Measurements from ENCODE around the gene ACSM4. TPM values are rescaled to one million over a fixed set of nuclear protein-coding genes. Genes with fewer than 3 reads are reported as not detected.
"Not testable (repeated sequence)": the region's sequence is repeated elsewhere in the genome, so short reads cannot be mapped to it uniquely, and the experiment has no call there.

The ACSM4 gene
- total RNA-seq, 2 experiments from 2014 or later: not detected

DNA sequence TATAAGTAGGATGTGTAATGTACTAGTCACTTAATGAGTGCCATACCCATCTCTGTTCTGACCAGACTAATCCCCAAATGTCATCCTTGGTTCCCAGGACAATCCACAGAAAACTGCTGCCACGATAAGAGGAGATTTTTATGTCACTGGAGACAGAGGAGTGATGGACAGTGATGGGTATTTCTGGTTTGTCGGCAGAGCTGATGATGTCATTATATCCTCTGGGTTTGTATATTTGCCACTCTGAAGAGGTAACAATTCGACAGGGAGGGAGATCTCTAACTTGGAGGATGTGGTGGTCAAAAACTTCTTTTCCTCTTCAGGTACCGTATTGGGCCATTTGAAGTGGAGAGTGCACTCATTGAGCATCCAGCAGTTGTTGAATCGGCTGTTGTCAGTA, 20.3 kb downstream of the ACSM4 start:
- ChIA-PET CTCF (no interaction called here), POLR2A (no interaction called here)

GRCh38 chr12:7327918-7328317, 24.0 kb downstream of the ACSM4 start:
- CTCF ChIA-PET: no interaction called here

DNA sequence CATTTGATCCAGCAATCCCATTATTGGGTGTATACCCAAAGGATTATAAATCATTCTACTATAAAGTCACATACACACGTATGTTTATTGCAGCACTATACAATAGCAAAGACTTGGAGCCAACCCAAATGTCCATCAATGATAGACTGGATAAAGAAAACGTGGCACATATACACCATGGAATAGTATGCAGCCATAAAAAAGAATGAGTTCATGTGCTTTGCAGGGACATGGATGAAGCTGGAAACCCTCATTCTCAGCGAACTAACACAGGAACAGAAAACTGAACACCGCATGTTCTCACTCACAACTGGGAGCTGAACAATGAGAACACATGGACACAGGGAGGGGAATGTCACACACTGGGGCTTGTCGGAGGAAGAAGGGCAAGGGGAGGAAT, 33.9 kb downstream of the ACSM4 start:
- POLR2A ChIA-PET, CTCF ChIA-PET: not testable (repeated sequence)

More at GRCh38 chr12:7327918-7328317, 24.0 kb downstream of the ACSM4 start:
- POLR2A ChIA-PET: no interaction called here

GRCh38 chr12:7339675-7340074, 35.8 kb downstream of the ACSM4 start:
- ChIA-PET POLR2A (no interaction called here), CTCF (no interaction called here)

DNA sequence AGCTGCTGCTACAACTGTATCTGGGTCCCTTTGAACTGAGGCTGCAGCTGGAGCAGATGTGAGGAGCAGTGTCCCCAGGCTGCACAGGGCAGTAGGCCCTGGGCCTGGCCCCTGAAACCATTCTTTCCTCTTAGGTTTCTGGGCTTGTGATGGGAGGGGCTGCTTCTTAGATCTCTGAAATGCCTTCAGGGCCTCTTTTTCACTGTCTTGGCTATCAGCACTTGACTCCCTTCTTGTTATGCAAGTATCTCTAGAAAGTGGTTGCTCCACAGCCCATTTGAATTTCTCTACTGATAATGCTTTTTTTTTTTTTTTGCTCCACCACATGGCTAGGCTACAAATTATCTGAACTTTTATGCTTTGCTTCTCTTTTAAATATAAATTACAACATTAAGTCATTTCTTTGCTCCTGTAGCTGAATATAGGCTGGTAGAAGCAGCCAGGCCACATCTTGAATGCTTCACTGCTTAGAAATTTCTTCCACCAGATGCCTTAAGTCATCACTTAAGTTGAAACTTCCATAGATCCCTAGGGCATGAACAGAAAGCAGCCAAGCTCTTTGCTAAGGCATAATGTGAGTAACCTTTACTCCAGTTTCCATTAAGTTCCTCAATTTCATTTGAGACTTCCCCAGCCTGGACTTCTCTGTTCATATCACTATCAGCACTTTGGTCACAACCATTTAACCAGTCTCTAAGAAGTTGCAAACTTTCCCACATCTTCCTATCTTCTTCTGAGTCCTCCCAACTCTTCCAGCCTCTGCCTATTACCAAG, 41.1 kb downstream of the ACSM4 start:
- POLR2A ChIA-PET: no interaction called here

DNA sequence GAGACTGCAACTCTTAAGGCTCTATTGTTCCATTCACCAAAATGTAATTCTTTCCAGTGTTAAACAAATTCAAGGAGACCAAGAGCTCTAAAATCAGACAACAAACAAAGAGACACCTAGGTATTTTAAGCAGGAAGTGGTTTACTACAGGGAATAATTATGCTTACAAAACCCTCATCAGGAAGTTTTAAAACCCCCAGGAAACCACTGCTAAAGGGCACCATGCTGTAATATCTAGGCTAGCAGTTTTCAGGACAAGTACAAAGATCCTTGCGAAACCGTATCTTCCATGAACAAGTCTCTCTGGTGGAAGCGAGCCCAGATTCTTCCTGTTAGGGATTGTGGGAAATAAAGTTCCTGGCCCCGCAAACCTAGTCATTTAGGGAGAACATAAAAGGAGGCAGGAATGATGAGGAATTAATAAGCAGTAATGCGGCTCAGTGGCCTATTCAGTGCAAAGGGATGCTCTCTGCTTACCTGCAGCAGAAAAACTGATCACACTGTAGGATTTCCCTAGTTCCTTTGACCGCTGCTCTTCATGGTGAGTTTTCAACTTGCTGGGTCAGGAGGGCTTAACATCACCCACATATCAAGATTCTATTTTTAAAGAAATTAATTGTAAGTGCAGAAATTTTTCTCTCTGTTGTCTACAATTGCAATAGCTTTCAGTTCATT, 42.8 kb downstream of the ACSM4 start:
- ChIA-PET CTCF (no interaction called here), POLR2A (no interaction called here)

More for the DNA sequence above, 41.1 kb downstream of the ACSM4 start:
- CTCF ChIA-PET: no interaction called here

DNA sequence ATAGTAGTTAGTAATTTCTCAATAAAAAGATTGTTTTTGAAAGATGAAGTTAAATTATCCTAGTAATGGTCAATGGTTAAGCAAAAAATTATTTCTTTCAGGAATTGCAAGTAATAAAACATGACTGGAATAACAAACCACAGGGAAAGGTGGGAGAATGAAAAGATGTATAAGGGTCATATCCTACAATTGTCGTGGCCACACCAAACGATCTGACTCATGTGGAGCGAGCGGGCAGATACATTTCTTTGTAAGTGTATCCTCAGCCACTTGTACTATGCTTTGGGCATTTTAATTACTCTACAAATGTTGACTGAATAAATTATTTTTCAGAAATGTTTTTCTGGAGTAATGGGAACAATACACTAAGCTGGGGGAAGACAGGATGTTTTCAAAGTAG, 45.5 kb downstream of the ACSM4 start:
- ChIA-PET POLR2A (no interaction called here), CTCF (no interaction called here)

DNA sequence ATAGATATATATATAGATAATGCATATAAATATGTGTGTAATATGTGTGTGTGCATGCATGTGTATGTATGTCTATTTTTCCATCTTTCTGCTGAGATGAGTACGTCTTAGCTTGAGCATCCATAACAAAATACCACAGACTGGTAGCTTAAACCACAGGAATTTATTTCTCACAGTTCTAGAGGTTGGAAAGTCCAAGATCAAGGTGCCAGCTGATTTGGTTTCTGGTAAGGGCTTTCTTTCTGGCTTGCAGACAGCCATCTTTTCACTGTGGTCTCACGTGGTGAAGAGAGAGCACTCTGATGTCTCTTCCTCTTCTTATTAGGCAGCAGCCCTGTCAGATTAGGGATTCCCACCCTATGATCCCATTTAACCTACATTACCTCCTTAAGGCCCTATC, 47.3 kb downstream of the ACSM4 start:
- CTCF ChIA-PET: no interaction called here
- POLR2A ChIA-PET: no interaction called here

DNA sequence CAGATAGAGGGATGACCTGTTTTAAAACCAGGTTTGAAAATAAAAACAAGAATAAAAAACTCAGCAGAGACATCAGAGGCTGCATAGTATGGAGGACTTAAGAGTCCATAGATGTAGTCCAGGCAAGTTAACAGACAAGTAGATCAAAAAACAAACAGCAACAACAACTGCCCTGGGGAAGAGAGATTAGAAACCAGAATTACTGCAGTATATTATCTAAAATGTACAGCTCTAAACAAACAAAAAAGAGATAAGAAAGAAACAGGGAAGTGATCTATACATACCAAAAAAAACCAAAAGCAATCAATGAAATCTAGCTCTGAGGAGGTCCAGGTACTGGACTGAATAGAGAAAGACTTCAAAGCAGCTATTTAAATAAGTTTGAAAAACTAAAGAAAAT, 48.8 kb downstream of the ACSM4 start:
- POLR2A ChIA-PET: no interaction called here
- CTCF ChIA-PET: no interaction called here

DNA sequence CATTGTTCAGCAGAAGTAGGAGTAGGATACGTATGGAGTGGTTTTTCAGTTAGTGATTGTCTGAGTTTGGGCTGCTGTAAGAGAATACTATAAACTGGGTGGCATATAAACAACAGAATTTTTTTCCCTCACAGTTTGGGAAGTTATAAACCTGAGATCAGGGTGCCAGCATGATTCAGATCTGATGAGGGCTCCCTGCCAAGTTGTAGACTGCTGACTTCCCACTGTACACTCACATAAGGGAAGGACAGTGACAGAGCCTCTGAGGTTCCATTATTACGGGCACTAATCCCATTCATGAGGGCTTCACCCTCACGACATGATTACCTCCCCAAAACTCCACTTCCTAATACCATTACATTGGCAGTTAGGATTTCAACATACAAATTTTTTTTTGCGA, 50.7 kb downstream of the ACSM4 start:
- POLR2A ChIA-PET: no interaction called here
- CTCF ChIA-PET: no interaction called here

DNA sequence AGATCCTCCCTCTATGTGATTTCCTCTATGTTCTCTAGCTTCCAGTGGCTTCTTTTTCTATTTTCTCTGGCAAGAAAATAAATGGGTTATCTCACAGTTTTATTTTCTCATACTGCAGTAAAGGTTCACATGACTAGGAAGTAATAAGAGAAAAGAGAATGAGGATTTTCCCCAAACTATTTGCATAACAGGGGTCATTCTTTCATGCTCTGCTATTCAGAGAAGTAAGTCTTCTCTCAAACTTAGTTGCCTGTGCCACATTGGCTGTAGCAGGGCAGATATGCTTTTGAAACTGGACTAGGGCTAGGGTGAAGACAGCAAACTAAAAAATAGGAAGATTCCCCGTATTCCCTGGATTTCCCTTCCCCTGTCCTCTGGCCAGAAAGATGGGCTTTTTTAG, 57.4 kb downstream of the ACSM4 start:
- ChIA-PET POLR2A (no interaction called here), CTCF (no interaction called here)

- CTCF ChIA-PET: no interaction called here
- POLR2A ChIA-PET: no interaction called here
Observed at GRCh38 chr12:7362734-7363133, 58.9 kb downstream of the ACSM4 start.

DNA sequence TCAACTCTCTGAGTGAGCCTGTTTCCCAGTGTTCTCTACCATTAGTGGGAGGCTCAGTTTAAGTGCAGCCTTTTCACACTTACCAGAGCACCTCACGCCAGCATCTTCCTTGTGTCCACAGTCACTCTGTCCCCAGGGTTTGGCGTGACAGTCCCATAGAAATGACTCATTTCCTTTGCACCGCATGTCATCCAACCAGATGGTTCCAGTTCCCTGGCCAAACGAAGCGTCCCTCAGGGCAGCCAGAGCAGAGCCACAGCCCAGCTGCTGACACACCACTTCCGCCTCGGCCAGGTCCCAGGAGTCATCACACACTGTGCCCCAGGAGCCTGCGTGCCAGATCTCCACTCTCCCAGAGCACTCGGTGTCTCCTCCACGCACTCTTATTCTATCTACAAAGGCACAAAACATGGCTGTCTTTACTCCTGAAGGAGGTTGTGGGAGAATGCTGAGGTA, 65.4 kb downstream of the ACSM4 start:
- ChIA-PET CTCF (no interaction called here), POLR2A (no interaction called here)

DNA sequence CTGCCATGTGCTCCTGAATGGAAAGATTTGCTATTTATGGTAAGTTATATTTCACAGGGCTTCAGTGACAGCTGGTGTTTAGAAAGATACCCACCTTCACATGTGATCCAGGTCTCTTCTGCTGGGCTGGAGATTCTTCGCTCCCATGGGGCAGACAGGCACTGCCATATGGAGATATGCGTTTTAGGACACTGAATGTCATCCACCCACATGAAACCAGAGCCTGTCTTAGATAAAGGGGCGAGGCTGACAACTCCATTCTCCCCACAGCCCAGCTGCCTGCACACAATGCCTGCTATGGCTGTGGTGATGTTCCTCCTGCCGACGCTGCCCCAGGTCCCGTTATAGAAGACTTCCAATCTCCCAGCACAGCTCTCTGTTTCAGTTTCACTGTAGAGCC, 69.4 kb downstream of the ACSM4 start:
- CTCF ChIA-PET: no interaction called here

DNA sequence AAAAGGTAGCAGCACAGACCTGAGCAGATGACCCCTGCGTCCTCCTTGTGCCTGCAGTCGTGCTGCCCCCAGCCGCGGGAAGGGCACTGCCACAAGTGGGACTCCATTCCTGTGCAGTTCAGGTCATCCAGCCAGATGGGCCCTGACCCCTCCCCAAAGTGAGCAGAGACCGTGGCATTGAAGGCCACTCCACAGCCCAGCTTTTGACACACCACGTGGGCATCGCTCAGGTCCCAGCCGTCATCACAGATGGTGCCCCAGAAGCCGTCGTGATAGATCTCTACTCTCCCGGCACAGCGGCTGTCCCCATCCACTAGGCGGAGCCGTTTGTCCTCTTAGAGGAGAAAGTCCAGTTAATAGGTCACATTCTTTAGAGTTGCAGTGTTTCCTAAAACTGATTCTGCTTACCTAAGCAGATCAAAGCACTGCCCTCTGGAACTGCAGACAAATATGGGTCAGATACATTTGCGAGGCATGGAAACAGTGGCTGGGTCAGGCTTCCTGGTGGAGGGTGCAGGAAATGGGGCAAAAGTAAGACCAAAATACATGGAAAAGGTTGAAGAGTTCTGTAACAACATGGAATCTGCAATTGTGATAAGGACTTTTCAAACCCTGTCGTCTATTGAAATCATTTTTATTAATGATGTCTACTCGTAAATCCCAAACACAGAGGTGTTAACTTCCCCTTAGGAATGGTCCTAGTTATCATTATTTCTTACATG, 70.7 kb downstream of the ACSM4 start:
- ChIA-PET POLR2A (no interaction called here), CTCF (no interaction called here)

More for the DNA sequence above, 69.4 kb downstream of the ACSM4 start:
- POLR2A ChIA-PET: no interaction called here

GRCh38 chr12:7375145-7375543, 71.3 kb downstream of the ACSM4 start:
- ChIA-PET CTCF (no interaction called here), POLR2A (no interaction called here)

GRCh38 chr12:7376196-7376595, 72.3 kb downstream of the ACSM4 start:
- CTCF ChIA-PET: no interaction called here
- POLR2A ChIA-PET: no interaction called here

Measured in activated CD8-positive, alpha-beta memory T cell treated with anti-CD3 and anti-CD28 coated beads for 36 hours (primary cell).